Brain microvascular endothelial cell (primary cell): ENCODE results near the gene GUCY1B1.

ENCODE experiments used
- DNase-seq: peaks from one replicate; pipeline ENCODE4 v3.0.0-alpha.2; 2020
- H3K27ac ChIP-seq: fragments of 250-450 bp; sonication (Bioruptor Pico); 2 replicates; pipeline ENCODE4 v1.5.1; 2020; ENCODE audit warnings: mild to moderate bottlenecking, moderate library complexity
- H3K27me3 ChIP-seq: fragments of 250-450 bp; sonication (Bioruptor Pico); replicated peaks from 2 replicates; pipeline ENCODE4 v1.5.1; 2020; ENCODE audit warnings: mild to moderate bottlenecking
- H3K36me3 ChIP-seq: fragments of 250-450 bp; sonication (Bioruptor Pico); replicated peaks from 2 replicates; pipeline ENCODE4 v1.5.1; 2020; ENCODE audit warnings: mild to moderate bottlenecking
- H3K4me3 ChIP-seq: 2 replicates; pipeline ENCODE4 v1.5.1; 2011; ENCODE audit warnings: low read depth, mild to moderate bottlenecking, control low read depth, low read length, moderate library complexity
- CTCF ChIP-seq: IDR thresholded peaks from 2 replicates; pipeline ENCODE4 v1.5.1; 2011; ENCODE audit warnings: low read depth, mild to moderate bottlenecking, moderate library complexity, low read length, control low read depth, inconsistent platforms; ENCODE audit errors: missing control alignments
- in situ Hi-C: cut with HindIII; loops from 2 replicates; pipeline ENCODE4 v1.10.0; 2017; ENCODE audit warnings: low sequenced_read_pairs, low pct_ligation_motif_present

GUCY1B1 gene

GRCh38 chr4:155818639-155819038 lies 59.8 kb downstream of the GUCY1B1 start:
- TF ChIP-seq CTCF = no peak
- no peak for DNase-seq
- in situ Hi-C loops = loop anchor here (25.0 kb wide), 1 partner anchor 119 kb away; no protein-coding TSS in a partner anchor

GRCh38 chr4:155819066-155819465 lies 60.2 kb downstream of the GUCY1B1 start:
- no peak overlapping the region for H3K27ac ChIP-seq
- no peak for TF ChIP-seq CTCF
- no peak for DNase-seq
- no peak overlapping the region for H3K4me3 ChIP-seq
- in situ Hi-C loops = loop anchor here (25.0 kb wide), 1 partner anchor 118 kb away; no protein-coding TSS in a partner anchor
- H3K36me3 ChIP-seq = no peaks in the 10 kb centered on the region
- H3K27me3 ChIP-seq = no peaks in the 10 kb centered on the region

More at GRCh38 chr4:155818639-155819038, 59.8 kb downstream of the GUCY1B1 start:
- Histone ChIP-seq H3K36me3 (no peaks in the 10 kb centered on the region), H3K4me3 (no peak overlapping the region), H3K27ac (no peak overlapping the region), H3K27me3 (no peaks in the 10 kb centered on the region)

- Histone ChIP-seq H3K27me3 (no peaks in the 10 kb centered on the region), H3K36me3 (no peaks in the 10 kb centered on the region), H3K27ac (no peak overlapping the region), H3K4me3 (no peak overlapping the region)
- no peak for DNase-seq
- no peak for TF ChIP-seq CTCF
- in situ Hi-C loops = loop anchor here (25.0 kb wide), 1 partner anchor 116 kb away; no protein-coding TSS in a partner anchor
Measured at GRCh38 chr4:155820887-155821518, 62.2 kb downstream of the GUCY1B1 start.

- Histone ChIP-seq H3K27me3 (no peaks in the 10 kb centered on the region), H3K27ac (no peak overlapping the region), H3K36me3 (no peaks in the 10 kb centered on the region), H3K4me3 (no peak overlapping the region)
- TF ChIP-seq CTCF = no peak
- in situ Hi-C loops = loop anchor here (25.0 kb wide), 1 partner anchor 115 kb away; no protein-coding TSS in a partner anchor
- DNase-seq = no peak
Measured at GRCh38 chr4:155822572-155822971, 63.8 kb downstream of the GUCY1B1 start.

GRCh38 chr4:155828628-155829027 lies 69.8 kb downstream of the GUCY1B1 start:
- in situ Hi-C loops = no loop called here
- no peak for TF ChIP-seq CTCF
- peak; percentile 20 for DNase-seq
- H3K27me3 ChIP-seq = no peaks in the 10 kb centered on the region
- no peak overlapping the region for H3K27ac ChIP-seq
- no peak overlapping the region for H3K4me3 ChIP-seq
- no peaks in the 10 kb centered on the region for H3K36me3 ChIP-seq

GRCh38 chr4:155832664-155833063 lies 73.8 kb downstream of the GUCY1B1 start:
- H3K4me3 ChIP-seq = no peak overlapping the region
- TF ChIP-seq CTCF = no peak
- in situ Hi-C loops = no loop called here

More at GRCh38 chr4:155832664-155833063, 73.8 kb downstream of the GUCY1B1 start:
- no peak for DNase-seq
- Histone ChIP-seq H3K27ac (no peak overlapping the region), H3K27me3 (no peaks in the 10 kb centered on the region), H3K36me3 (no peaks in the 10 kb centered on the region)
